ENCODE measurements around the gene MSRB1. TPM values are rescaled to one million over a fixed set of nuclear protein-coding genes. Genes with fewer than 3 reads are reported as not detected.
"Not testable (repeated sequence)": the region's sequence is repeated elsewhere in the genome, so short reads cannot be mapped to it uniquely, and the experiment has no call there.

Gene MSRB1
- total RNA-seq, 6 experiments from 2014 or later, result 21.0 to 27.4 (median 22.7) TPM

DNA sequence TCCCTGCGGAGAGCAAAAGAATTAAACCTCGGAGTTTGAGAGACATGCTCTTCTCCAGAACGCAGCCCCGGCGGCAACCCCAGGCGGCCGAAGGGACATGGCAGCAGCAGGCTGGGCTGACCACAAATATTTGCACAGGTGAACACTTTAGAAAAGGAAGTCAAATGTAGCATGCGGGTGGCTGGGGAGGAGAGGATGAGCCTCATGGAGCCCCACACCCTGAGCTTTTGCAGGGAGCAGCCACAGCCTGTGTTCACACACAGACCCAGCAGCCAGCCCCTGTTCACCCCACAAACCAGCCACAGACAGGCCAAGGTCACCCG is 42.6 kb downstream of the MSRB1 start:
- Mint-ChIP-seq H3K4me1 (ENCODE audit: low read depth) (no peaks in the 10 kb centered on the region), H3K9me3 (no peaks in the 10 kb centered on the region), H3K27ac (no peak overlapping the region), H3K27me3 (ENCODE audit: insufficient read depth) (peaks cover 60% of the 10 kb centered on the region), H3K4me3 (no peak overlapping the region), H3K36me3 (ENCODE audit: low read depth) (no peaks in the 10 kb centered on the region)
- DNase-seq, result no peak
- TF ChIP-seq, protein P1, sequence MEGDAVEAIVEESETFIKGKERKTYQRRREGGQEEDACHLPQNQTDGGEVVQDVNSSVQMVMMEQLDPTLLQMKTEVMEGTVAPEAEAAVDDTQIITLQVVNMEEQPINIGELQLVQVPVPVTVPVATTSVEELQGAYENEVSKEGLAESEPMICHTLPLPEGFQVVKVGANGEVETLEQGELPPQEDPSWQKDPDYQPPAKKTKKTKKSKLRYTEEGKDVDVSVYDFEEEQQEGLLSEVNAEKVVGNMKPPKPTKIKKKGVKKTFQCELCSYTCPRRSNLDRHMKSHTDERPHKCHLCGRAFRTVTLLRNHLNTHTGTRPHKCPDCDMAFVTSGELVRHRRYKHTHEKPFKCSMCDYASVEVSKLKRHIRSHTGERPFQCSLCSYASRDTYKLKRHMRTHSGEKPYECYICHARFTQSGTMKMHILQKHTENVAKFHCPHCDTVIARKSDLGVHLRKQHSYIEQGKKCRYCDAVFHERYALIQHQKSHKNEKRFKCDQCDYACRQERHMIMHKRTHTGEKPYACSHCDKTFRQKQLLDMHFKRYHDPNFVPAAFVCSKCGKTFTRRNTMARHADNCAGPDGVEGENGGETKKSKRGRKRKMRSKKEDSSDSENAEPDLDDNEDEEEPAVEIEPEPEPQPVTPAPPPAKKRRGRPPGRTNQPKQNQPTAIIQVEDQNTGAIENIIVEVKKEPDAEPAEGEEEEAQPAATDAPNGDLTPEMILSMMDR (IDR thresholded peaks at IDR 0.05), result no peak

DNA sequence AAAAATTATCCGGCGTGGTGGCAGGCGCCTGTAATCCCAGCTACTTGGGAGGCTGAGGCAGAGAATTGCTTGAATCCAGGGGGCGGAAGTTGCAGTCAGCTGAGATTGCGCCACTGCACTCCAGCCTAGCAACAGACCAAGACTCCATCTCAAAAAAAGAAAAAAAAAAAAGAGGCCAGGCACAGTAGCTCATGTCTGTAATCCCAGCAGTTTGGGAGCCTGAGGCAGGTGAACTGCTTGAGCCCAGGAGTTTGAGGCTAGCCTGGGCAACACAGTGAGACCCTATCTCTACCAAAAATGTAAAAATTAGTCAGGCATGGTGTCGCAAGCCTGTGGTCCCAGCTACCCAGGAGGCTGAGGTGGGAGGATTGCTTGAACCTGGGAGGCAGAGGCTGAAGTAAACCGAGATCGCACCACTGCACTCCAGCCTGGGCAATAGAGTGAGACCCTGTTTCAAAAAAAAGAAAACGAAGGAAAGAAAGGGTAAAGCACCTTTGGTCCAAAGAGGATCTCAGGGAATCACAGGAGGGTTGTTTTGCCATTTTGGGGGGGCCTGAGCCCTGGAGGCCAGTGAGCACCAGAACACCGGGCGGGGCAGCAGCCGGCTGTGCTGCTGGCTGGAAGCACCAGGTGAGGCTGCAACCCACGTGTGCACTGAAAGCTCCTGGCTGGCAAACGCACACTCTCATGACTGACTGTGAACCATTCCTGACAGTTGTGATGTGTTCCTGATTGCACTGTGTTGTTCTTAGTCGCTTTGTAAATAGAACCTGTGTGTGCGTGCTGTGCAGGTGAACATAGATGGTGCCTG is 43.2 kb downstream of the MSRB1 start:
- no peak overlapping the region for H3K27ac Mint-ChIP-seq

DNA sequence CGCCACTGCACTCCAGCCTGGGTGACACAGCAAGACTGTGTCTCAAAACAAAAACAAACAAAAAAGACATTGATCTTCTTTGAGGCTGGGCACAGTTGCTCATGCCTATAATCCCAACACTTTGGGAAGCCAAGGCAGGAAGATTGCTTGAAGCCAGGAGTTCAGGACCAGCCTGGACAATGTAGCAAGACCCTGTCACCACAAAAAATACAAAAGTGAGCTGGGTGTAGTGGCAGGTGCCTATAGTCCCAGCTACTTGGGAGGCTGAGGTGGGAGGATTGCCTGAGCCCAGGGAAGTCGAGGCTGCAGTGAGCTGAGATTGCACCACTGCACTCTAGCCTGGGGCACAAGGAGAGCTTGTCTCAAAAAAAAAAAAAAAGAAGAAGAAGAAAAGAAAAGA is 45.3 kb downstream of the MSRB1 start:
- not testable (repeated sequence) for DNase-seq
- peaks cover 43% of the 10 kb centered on the region for H3K27me3 Mint-ChIP-seq (ENCODE audit: insufficient read depth)

More for the DNA sequence above, 43.2 kb downstream of the MSRB1 start:
- TF ChIP-seq, protein P1 (IDR thresholded peaks at IDR 0.05), result no peak
- Mint-ChIP-seq H3K36me3 (ENCODE audit: low read depth) (no peaks in the 10 kb centered on the region), H3K27me3 (ENCODE audit: insufficient read depth) (peaks cover 55% of the 10 kb centered on the region), H3K4me1 (ENCODE audit: low read depth) (no peaks in the 10 kb centered on the region), H3K9me3 (no peaks in the 10 kb centered on the region), H3K4me3 (no peak overlapping the region)
- DNase-seq, result no peak

DNA sequence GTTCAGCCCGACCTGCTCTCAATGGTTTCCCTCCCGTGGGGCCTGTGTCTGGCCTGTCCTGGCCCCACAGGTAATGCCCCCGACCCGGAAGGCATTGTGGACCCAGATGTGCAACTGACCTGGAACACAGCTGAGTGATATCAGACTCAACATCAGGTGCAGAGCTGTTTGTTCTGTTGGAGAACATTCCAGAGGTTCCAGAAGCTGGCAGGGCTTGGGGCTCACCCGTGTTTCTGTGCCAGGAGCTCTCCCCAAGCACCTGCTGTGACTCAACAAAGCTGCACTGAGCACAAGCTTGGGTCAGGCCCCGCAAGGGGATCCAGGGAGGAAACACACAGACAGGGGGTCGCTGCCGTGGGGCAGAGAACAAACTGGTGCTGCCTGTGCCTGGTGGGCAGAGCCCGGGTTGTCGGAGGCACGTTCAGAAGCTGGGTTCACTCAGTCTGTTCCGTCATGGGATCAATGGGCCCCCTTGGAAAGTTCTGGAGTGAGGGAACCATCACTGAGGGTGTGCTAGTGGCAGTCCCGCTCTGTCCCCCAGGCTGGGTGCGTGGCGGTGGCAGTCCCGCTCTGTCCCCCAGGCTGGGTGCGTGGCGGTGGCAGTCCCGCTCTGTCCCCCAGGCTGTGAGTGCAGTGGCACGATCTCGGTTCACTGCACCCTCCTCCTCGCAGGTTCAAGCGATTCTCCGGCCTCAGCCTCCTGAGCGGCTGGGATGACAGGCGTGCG is 46.9 kb downstream of the MSRB1 start:
- no peak for DNase-seq
- TF ChIP-seq, protein P1 (IDR thresholded peaks at IDR 0.05), result no peak
- H3K27me3 Mint-ChIP-seq (ENCODE audit: insufficient read depth), result peaks cover 46% of the 10 kb centered on the region
- H3K27ac Mint-ChIP-seq, result no peak overlapping the region
- no peaks in the 10 kb centered on the region for H3K36me3 Mint-ChIP-seq (ENCODE audit: low read depth)
- no peak overlapping the region for H3K4me3 Mint-ChIP-seq
- no peaks in the 10 kb centered on the region for H3K9me3 Mint-ChIP-seq
- no peaks in the 10 kb centered on the region for H3K4me1 Mint-ChIP-seq (ENCODE audit: low read depth)

More for the DNA sequence above, 45.3 kb downstream of the MSRB1 start:
- H3K4me1 Mint-ChIP-seq (ENCODE audit: low read depth); H3K36me3 Mint-ChIP-seq (ENCODE audit: low read depth); H3K27ac Mint-ChIP-seq; H3K4me3 Mint-ChIP-seq; H3K9me3 Mint-ChIP-seq: not testable (repeated sequence)

DNA sequence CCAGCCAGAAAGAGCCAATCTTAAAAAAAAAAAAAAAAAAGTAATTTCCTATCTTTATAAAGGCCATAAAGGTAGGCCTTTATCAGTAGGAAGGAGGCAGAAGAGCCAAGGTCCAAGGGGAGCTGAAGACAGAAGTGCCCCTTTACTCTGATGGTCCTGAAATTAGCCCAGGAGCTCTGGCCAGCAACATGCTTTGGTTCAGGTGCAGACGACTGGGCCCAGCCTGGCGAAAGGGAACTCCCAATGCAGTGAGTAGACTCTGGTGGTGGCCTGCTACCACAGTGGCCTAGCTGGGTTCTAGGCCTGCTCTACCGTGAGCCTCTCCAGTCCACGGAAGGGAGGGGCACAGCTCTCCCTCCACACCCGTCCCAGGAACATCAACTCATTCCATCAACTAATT is 47.9 kb downstream of the MSRB1 start:
- H3K36me3 Mint-ChIP-seq (ENCODE audit: low read depth), result no peaks in the 10 kb centered on the region
- no peak for DNase-seq
- H3K4me1 Mint-ChIP-seq (ENCODE audit: low read depth), result no peaks in the 10 kb centered on the region
- no peak overlapping the region for H3K4me3 Mint-ChIP-seq
- no peaks in the 10 kb centered on the region for H3K9me3 Mint-ChIP-seq
- H3K27ac Mint-ChIP-seq, result no peak overlapping the region
- TF ChIP-seq, protein P1 (IDR thresholded peaks at IDR 0.05), result no peak
- H3K27me3 Mint-ChIP-seq (ENCODE audit: insufficient read depth), result peaks cover 51% of the 10 kb centered on the region

DNA sequence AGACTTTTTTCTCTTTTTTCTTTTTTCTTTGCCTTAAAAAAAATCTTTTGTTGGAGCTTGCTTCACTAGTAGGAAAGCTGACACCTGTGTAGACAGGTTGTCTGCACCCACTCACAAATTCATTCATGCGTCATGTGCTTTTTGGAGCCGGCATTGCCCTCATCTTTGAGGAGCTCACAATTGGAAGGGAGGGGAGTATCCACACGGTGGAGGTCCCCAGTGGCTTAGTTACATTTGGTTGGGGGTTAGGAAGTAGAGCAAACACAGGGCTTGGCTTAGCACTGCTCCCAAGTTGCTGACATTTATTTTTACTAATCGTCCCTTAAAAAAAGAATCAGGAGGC is 52.3 kb downstream of the MSRB1 start:
- TF ChIP-seq, protein P1 (IDR thresholded peaks at IDR 0.05), result no peak
- no peaks in the 10 kb centered on the region for H3K36me3 Mint-ChIP-seq (ENCODE audit: low read depth)
- H3K9me3 Mint-ChIP-seq, result no peaks in the 10 kb centered on the region
- peaks cover 32% of the 10 kb centered on the region for H3K27me3 Mint-ChIP-seq (ENCODE audit: insufficient read depth)
- no peaks in the 10 kb centered on the region for H3K4me1 Mint-ChIP-seq (ENCODE audit: low read depth)
- no peak overlapping the region for H3K27ac Mint-ChIP-seq
- no peak overlapping the region for H3K4me3 Mint-ChIP-seq
- DNase-seq, result no peak
